SH-SY5Y (cell line): Measurements from ENCODE around the gene LDLRAD1.

Experiments used
- GATA2 ChIP-seq: IDR thresholded peaks from 2 replicates; pipeline ENCODE4 v1.6.1; 2011; ENCODE audit warnings: mild to moderate bottlenecking, low read depth, low read length
- GATA3 ChIP-seq: IDR thresholded peaks from 2 replicates; pipeline ENCODE4 v1.6.1; 2011; ENCODE audit warnings: low read depth, mild to moderate bottlenecking, low read length, moderate library complexity

GRCh38 chr1:53987880-53988279 lies 30.1 kb downstream of the LDLRAD1 start:
- no peak for TF ChIP-seq GATA2
- no peak for TF ChIP-seq GATA3
